SU-DHL-6 (cell line): ENCODE measurements around the gene WNK1.

Source experiments
- EZH2phosphoT487 ChIP-seq: fragments of 200-600 bp; sonication (generic), shearing (Covaris generic); conservative IDR thresholded peaks from 2 replicates; pipeline ENCODE4 v1.6.1; 2018; ENCODE audit warnings: mild to moderate bottlenecking, antibody characterized with exemption, low read length, moderate library complexity, mixed read lengths
- TF ChIP-seq, protein P1 (sequence below): fragments of 200-600 bp; sonication (generic); IDR thresholded peaks from one replicate; pipeline ENCODE4 v1.5.1; 2017; ENCODE audit warnings: antibody characterized with exemption, mild to moderate bottlenecking, low read length, moderate library complexity; ENCODE audit not compliant: insufficient read depth, poor library complexity, severe bottlenecking

DNA sequence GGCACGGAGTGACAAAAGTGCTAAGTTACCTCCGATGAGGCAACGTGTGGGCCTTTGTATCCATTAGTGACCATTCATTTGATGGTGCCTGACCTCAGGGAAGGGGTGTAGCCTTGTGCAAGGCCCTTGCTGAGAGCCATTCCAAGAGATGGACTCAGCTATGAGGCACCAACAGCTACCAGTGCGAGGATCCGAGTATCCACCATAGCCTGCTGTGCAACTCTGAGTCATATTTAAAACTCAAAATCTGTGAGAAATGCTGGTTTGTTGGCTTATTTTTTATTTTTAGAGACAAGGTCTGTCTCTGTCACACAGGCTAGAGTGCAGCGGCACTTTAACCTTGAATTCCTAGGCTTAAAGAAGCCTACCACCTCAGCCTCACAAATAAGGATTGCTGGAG is 25.1 kb upstream of the WNK1 start:
- TF ChIP-seq, protein P1, sequence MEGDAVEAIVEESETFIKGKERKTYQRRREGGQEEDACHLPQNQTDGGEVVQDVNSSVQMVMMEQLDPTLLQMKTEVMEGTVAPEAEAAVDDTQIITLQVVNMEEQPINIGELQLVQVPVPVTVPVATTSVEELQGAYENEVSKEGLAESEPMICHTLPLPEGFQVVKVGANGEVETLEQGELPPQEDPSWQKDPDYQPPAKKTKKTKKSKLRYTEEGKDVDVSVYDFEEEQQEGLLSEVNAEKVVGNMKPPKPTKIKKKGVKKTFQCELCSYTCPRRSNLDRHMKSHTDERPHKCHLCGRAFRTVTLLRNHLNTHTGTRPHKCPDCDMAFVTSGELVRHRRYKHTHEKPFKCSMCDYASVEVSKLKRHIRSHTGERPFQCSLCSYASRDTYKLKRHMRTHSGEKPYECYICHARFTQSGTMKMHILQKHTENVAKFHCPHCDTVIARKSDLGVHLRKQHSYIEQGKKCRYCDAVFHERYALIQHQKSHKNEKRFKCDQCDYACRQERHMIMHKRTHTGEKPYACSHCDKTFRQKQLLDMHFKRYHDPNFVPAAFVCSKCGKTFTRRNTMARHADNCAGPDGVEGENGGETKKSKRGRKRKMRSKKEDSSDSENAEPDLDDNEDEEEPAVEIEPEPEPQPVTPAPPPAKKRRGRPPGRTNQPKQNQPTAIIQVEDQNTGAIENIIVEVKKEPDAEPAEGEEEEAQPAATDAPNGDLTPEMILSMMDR: no peak
- no peak for TF ChIP-seq EZH2phosphoT487
